ENCODE data around the gene PTGS2. TPM values are rescaled to one million over a fixed set of nuclear protein-coding genes. Genes with fewer than 3 reads are reported as not detected.

The PTGS2 gene
- total and polyA plus RNA-seq, 9 of the 15 experiments (the other 6 are each of a cell fraction or from before 2014, with no cell fraction given), result 0.01 TPM; not detected in 8

DNA sequence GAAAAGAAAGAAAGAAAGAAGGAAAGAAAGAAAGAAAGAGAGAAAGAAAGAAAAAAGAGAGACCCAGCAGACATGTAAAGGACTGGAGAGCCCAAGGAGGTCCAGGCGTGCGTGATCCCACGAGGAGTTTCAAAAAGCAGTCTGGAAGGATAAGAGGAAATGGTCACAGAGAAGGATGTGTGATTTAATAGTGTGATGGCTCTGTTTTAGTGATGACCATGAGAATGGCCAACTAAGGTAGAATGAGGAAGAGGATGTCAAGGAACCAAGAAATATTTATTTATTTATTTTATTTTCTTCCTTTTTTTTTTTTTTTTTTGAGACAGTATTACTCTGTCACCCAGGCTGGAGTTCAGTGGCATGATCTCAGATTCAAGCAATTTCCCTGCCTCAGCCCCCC, 25.5 kb downstream of the PTGS2 start:
- Histone ChIP-seq H3K9ac (ENCODE audit: insufficient read depth in 1 of 2, low read depth in 2 of 2, low read length in 2 of 2) (no peak overlapping the region), H3K27me3 (ENCODE audit: control insufficient read depth in 2 of 2, insufficient read depth in 2 of 2, low read length in 2 of 2) (no peaks in the 10 kb centered on the region), H3K79me2 (ENCODE audit: control insufficient read depth, insufficient read depth, low read length) (no peaks in the 10 kb centered on the region), H3K4me1 (replicated peaks in 1 of 2; ENCODE audit: control insufficient read depth in 2 of 2, insufficient read depth in 2 of 2, low read length in 2 of 2) (no peaks in the 10 kb centered on the region), H3K27ac (ENCODE audit: extremely low read depth, low read depth, low read length) (no peak overlapping the region), H4K20me1 (replicated peaks; ENCODE audit: control insufficient read depth, insufficient read depth, low read length) (no peaks in the 10 kb centered on the region), H3K9me1 (ENCODE audit: control insufficient read depth, insufficient read depth, low read length) (no peaks in the 10 kb centered on the region), H3K9me3 (replicated peaks; ENCODE audit: control insufficient read depth, insufficient read depth, low read depth, low read length) (no peaks in the 10 kb centered on the region), H3K4me2 (ENCODE audit: insufficient read depth, low read length) (no peak overlapping the region), H3K36me3 (ENCODE audit: control insufficient read depth, insufficient read depth, low read length) (no peaks in the 10 kb centered on the region), H2AFZ (ENCODE audit: low read depth, low read length) (no peak overlapping the region), H3K4me3 (no peak overlapping the region)
- BruUV-seq (replicated peaks), result no TSS peak
- intact Hi-C loops (cut with micrococcal nuclease), result no loop called here
- DNase-seq (ENCODE audit: extremely low read depth in 1 of 4, low spot score in 3 of 4) (no peak), ATAC-seq (no peak), FAIRE-seq (no peak)
- POLR2A ChIA-PET, result no interaction called here
- in situ Hi-C loops (cut with MboI), result no loop called here
- TF ChIP-seq EWSR1 (IDR thresholded peaks at IDR 0.05; ENCODE audit: borderline replicate concordance, low read depth, partially characterized antibody) (no peak), HDAC1 (IDR thresholded peaks at IDR 0.05) (no peak), RFX5 (IDR thresholded peaks at IDR 0.05; ENCODE audit: low read depth, low read length) (no peak), TCF7L2 (IDR thresholded peaks at IDR 0.05; ENCODE audit: low read depth, low read length) (no peak), TARDBP (IDR thresholded peaks at IDR 0.05) (no peak), XRCC5 (IDR thresholded peaks at IDR 0.05; ENCODE audit: low read depth, low read length) (no peak), MCM2 (IDR thresholded peaks at IDR 0.05; ENCODE audit: low read depth) (no peak), FOXJ3 (CRISPR knock-in tag; IDR thresholded peaks at IDR 0.05) (no peak), SPI1 (IDR thresholded peaks at IDR 0.05; ENCODE audit: borderline replicate concordance, low read depth, low read length) (no peak), NONO (IDR thresholded peaks at IDR 0.05; ENCODE audit: low read depth in 2 of 2, low read length in 1 of 2) (no peak), CCNT2 (IDR thresholded peaks at IDR 0.05; ENCODE audit: borderline replicate concordance, extremely low read depth, insufficient read length, low read depth, low read length) (no peak), CHD1 (IDR thresholded peaks at IDR 0.05; ENCODE audit: low read length) (no peak)
- TF ChIP-seq, protein P1, sequence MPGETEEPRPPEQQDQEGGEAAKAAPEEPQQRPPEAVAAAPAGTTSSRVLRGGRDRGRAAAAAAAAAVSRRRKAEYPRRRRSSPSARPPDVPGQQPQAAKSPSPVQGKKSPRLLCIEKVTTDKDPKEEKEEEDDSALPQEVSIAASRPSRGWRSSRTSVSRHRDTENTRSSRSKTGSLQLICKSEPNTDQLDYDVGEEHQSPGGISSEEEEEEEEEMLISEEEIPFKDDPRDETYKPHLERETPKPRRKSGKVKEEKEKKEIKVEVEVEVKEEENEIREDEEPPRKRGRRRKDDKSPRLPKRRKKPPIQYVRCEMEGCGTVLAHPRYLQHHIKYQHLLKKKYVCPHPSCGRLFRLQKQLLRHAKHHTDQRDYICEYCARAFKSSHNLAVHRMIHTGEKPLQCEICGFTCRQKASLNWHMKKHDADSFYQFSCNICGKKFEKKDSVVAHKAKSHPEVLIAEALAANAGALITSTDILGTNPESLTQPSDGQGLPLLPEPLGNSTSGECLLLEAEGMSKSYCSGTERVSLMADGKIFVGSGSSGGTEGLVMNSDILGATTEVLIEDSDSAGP (CRISPR knock-in tag; IDR thresholded peaks at IDR 0.05), result no peak
- TF ChIP-seq, protein P2, sequence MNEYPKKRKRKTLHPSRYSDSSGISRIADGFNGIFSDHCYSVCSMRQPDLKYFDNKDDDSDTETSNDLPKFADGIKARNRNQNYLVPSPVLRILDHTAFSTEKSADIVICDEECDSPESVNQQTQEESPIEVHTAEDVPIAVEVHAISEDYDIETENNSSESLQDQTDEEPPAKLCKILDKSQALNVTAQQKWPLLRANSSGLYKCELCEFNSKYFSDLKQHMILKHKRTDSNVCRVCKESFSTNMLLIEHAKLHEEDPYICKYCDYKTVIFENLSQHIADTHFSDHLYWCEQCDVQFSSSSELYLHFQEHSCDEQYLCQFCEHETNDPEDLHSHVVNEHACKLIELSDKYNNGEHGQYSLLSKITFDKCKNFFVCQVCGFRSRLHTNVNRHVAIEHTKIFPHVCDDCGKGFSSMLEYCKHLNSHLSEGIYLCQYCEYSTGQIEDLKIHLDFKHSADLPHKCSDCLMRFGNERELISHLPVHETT (CRISPR knock-in tag; conservative IDR thresholded peaks at IDR 0.05 in 1 of 2, IDR thresholded peaks at IDR 0.05 in 1 of 2), result no peak
- TF ChIP-seq, protein P3, sequence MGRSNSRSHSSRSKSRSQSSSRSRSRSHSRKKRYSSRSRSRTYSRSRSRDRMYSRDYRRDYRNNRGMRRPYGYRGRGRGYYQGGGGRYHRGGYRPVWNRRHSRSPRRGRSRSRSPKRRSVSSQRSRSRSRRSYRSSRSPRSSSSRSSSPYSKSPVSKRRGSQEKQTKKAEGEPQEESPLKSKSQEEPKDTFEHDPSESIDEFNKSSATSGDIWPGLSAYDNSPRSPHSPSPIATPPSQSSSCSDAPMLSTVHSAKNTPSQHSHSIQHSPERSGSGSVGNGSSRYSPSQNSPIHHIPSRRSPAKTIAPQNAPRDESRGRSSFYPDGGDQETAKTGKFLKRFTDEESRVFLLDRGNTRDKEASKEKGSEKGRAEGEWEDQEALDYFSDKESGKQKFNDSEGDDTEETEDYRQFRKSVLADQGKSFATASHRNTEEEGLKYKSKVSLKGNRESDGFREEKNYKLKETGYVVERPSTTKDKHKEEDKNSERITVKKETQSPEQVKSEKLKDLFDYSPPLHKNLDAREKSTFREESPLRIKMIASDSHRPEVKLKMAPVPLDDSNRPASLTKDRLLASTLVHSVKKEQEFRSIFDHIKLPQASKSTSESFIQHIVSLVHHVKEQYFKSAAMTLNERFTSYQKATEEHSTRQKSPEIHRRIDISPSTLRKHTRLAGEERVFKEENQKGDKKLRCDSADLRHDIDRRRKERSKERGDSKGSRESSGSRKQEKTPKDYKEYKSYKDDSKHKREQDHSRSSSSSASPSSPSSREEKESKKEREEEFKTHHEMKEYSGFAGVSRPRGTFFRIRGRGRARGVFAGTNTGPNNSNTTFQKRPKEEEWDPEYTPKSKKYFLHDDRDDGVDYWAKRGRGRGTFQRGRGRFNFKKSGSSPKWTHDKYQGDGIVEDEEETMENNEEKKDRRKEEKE (IDR thresholded peaks at IDR 0.05; ENCODE audit: borderline replicate concordance in 1 of 2, control insufficient read depth in 1 of 2, low read depth in 2 of 2, low read length in 1 of 2), result no peak
- 0% methylated on average over 3 of the region's 3 CpGs for WGBS (ENCODE audit: insufficient coverage, low coverage, missing lambda C conversion rate)
- CTCF ChIA-PET (ENCODE audit: low intra/inter-chr PET ratio), result no interaction called here
